ENCODE results near the gene SRBD1. TPM values are rescaled to one million over a fixed set of nuclear protein-coding genes. Genes with fewer than 3 reads are reported as not detected.

Gene SRBD1
- polyA plus RNA-seq, 1 donor from 2014 or later: 5.3 TPM

GRCh38 chr2:45612731-45613130 lies 1.7 kb upstream of the SRBD1 start:
- Histone ChIP-seq H3F3A (ENCODE audit: insufficient read depth, low read length, poor library complexity, severe bottlenecking) (no peaks in the 10 kb centered on the region), H4K20me1 (ENCODE audit: insufficient read depth) (no peaks in the 10 kb centered on the region), H3K4me3 (ENCODE audit: low read length) (no peak overlapping the region), H3K36me3 (ENCODE audit: insufficient read depth, low read length) (no peaks in the 10 kb centered on the region), H3K9me2 (ENCODE audit: insufficient read depth, low read length) (no peaks in the 10 kb centered on the region), H3K9me3 (ENCODE audit: low read length) (no peaks in the 10 kb centered on the region), H3K79me2 (replicated peaks; ENCODE audit: insufficient read depth, low read length) (no peaks in the 10 kb centered on the region), H3K9ac (ENCODE audit: low read length) (no peak overlapping the region), H3K27ac (ENCODE audit: low read length) (no peak overlapping the region), H2AFZ (ENCODE audit: low read depth, low read length) (no peak overlapping the region), H3K4me2 (ENCODE audit: low read length) (no peak overlapping the region), H3K27me3 (ENCODE audit: insufficient read depth, low read depth, low read length) (no peaks in the 10 kb centered on the region)
- TF ChIP-seq EZH2 (IDR thresholded peaks at IDR 0.05; ENCODE audit: borderline replicate concordance, insufficient read depth, low read length, poor library complexity, severe bottlenecking): no peak
- TF ChIP-seq EP300 (conservative IDR thresholded peaks at IDR 0.05; ENCODE audit: poor library complexity, severe bottlenecking): no peak
- TF ChIP-seq SMC3 (conservative IDR thresholded peaks at IDR 0.05; ENCODE audit: poor library complexity): no peak
- TF ChIP-seq TAF1 (IDR thresholded peaks at IDR 0.05; ENCODE audit: low read depth): no peak
- TF ChIP-seq MXI1 (conservative IDR thresholded peaks at IDR 0.05; ENCODE audit: poor library complexity, severe bottlenecking): no peak
- TF ChIP-seq POLR2AphosphoS5 (IDR thresholded peaks at IDR 0.05): no peak
- TF ChIP-seq, protein P1, sequence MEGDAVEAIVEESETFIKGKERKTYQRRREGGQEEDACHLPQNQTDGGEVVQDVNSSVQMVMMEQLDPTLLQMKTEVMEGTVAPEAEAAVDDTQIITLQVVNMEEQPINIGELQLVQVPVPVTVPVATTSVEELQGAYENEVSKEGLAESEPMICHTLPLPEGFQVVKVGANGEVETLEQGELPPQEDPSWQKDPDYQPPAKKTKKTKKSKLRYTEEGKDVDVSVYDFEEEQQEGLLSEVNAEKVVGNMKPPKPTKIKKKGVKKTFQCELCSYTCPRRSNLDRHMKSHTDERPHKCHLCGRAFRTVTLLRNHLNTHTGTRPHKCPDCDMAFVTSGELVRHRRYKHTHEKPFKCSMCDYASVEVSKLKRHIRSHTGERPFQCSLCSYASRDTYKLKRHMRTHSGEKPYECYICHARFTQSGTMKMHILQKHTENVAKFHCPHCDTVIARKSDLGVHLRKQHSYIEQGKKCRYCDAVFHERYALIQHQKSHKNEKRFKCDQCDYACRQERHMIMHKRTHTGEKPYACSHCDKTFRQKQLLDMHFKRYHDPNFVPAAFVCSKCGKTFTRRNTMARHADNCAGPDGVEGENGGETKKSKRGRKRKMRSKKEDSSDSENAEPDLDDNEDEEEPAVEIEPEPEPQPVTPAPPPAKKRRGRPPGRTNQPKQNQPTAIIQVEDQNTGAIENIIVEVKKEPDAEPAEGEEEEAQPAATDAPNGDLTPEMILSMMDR (IDR thresholded peaks at IDR 0.05; ENCODE audit: poor library complexity, severe bottlenecking): no peak
- no peak for TF ChIP-seq REST (IDR thresholded peaks at IDR 0.05; ENCODE audit: borderline replicate concordance)
- TF ChIP-seq RAD21 (conservative IDR thresholded peaks at IDR 0.05): no peak

DNA sequence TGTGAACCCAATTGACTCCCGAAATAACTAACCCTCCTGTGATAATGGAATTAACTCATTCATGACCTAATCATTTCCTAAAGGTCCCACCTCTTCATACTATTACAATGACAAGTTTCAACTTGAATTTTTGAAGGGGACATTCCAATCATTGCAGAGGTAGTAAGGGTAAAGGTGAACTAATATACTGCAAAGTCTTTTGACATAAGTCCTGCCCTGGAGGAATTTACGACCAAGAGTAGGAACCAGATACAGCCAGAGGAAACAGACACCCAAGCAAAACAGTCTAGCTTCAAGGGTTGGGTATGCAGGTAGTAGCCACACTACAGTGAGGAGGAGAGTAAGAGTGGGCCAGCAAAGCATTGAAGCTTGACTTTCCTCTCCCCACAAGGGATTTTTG lies 1.2 kb upstream of the SRBD1 start:
- Histone ChIP-seq H3K36me3 (ENCODE audit: insufficient read depth, low read length) (no peaks in the 10 kb centered on the region), H2AFZ (ENCODE audit: low read depth, low read length) (no peak overlapping the region), H3K27ac (ENCODE audit: low read length) (no peak overlapping the region)

More for the DNA sequence above, 1.2 kb upstream of the SRBD1 start:
- Histone ChIP-seq H3K4me2 (ENCODE audit: low read length) (no peak overlapping the region), H3K9me3 (ENCODE audit: low read length) (no peaks in the 10 kb centered on the region), H4K20me1 (ENCODE audit: insufficient read depth) (no peaks in the 10 kb centered on the region), H3K4me3 (ENCODE audit: low read length) (no peak overlapping the region), H3K79me2 (replicated peaks; ENCODE audit: insufficient read depth, low read length) (no peaks in the 10 kb centered on the region), H3K27me3 (ENCODE audit: insufficient read depth, low read depth, low read length) (no peaks in the 10 kb centered on the region), H3K9ac (ENCODE audit: low read length) (no peak overlapping the region), H3K9me2 (ENCODE audit: insufficient read depth, low read length) (no peaks in the 10 kb centered on the region), H3F3A (ENCODE audit: insufficient read depth, low read length, poor library complexity, severe bottlenecking) (no peaks in the 10 kb centered on the region)
- TF ChIP-seq EZH2 (IDR thresholded peaks at IDR 0.05; ENCODE audit: borderline replicate concordance, insufficient read depth, low read length, poor library complexity, severe bottlenecking): no peak
- TF ChIP-seq RAD21 (conservative IDR thresholded peaks at IDR 0.05): no peak
- no peak for TF ChIP-seq SMC3 (conservative IDR thresholded peaks at IDR 0.05; ENCODE audit: poor library complexity)
- no peak for TF ChIP-seq REST (IDR thresholded peaks at IDR 0.05; ENCODE audit: borderline replicate concordance)
- TF ChIP-seq, protein P1 (IDR thresholded peaks at IDR 0.05; ENCODE audit: poor library complexity, severe bottlenecking): no peak
- TF ChIP-seq MXI1 (conservative IDR thresholded peaks at IDR 0.05; ENCODE audit: poor library complexity, severe bottlenecking): no peak
- TF ChIP-seq EP300 (conservative IDR thresholded peaks at IDR 0.05; ENCODE audit: poor library complexity, severe bottlenecking): no peak
- TF ChIP-seq TAF1 (IDR thresholded peaks at IDR 0.05; ENCODE audit: low read depth): no peak
- no peak for TF ChIP-seq POLR2AphosphoS5 (IDR thresholded peaks at IDR 0.05)

Measured in neural cell (in vitro differentiated cells).